Spleen (tissue), 7 donors: ENCODE data around the gene TRMT112.

Experiments
- POLR2A ChIP-seq, 3 donors: fragments of 450-650 bp; IDR thresholded peaks; one replicate each; pipeline ENCODE4 v1.5.1; 2017; ENCODE audit warnings: antibody characterized with exemption in 3 of 3, mild to moderate bottlenecking in 1 of 3
- POLR2AphosphoS5 ChIP-seq, 3 donors: sonication (generic); formaldehyde crosslinking; IDR thresholded peaks; one replicate each; pipeline ENCODE4 v1.5.1; 2017; ENCODE audit warnings: antibody characterized with exemption in 3 of 3
- TF ChIP-seq, protein P1 (sequence below), 11 experiments: fragments of 200-600 bp in 7 of 11; fragments of 450-650 bp in 4 of 11; sonication (generic) in 4 of 11; IDR thresholded peaks in 8 of 11; conservative IDR thresholded peaks in 3 of 11; 1 replicate in 7 of 11; 2 replicates in 4 of 11; pipeline versions ENCODE4 v1.4.0 to v1.8.0; 2016 to 2021; ENCODE audit warnings: antibody characterized with exemption in 11 of 11, inconsistent platforms in 4 of 11, mild to moderate bottlenecking in 1 of 11
- donor health status: DM: no; HTN: no; CAD: no; lungs with moderate emphysema.
- donor health status: DM: no; HTN: no; CAD: no.
- donor health status: DM: no; HTN: no; CAD: no.

- TF ChIP-seq, protein P1, sequence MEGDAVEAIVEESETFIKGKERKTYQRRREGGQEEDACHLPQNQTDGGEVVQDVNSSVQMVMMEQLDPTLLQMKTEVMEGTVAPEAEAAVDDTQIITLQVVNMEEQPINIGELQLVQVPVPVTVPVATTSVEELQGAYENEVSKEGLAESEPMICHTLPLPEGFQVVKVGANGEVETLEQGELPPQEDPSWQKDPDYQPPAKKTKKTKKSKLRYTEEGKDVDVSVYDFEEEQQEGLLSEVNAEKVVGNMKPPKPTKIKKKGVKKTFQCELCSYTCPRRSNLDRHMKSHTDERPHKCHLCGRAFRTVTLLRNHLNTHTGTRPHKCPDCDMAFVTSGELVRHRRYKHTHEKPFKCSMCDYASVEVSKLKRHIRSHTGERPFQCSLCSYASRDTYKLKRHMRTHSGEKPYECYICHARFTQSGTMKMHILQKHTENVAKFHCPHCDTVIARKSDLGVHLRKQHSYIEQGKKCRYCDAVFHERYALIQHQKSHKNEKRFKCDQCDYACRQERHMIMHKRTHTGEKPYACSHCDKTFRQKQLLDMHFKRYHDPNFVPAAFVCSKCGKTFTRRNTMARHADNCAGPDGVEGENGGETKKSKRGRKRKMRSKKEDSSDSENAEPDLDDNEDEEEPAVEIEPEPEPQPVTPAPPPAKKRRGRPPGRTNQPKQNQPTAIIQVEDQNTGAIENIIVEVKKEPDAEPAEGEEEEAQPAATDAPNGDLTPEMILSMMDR (IDR thresholded peaks at IDR 0.05 in 8 of 11, conservative IDR thresholded peaks at IDR 0.05 in 3 of 11): no peak
- TF ChIP-seq POLR2A (IDR thresholded peaks at IDR 0.05) (peak in 1 of 3 donors; percentile 4), POLR2AphosphoS5 (IDR thresholded peaks at IDR 0.05) (peak; percentile 84 to 90 (median 84))
Measured at GRCh38 chr11:64339754-64340408, 22.5 kb upstream of the TRMT112 start, which contains the start of gene CCDC88B.
